Measurements from ENCODE around the gene DSTYK.

Gene DSTYK

GRCh38 chr1:205211169-205211838 lies at the start of gene DSTYK:
Gene DSTYK, minus strand, starts transcription at chr1:205211702. Its CDS starts 167 bp downstream, at chr1:205211535.
- DNase-seq: peak; percentile 96

GRCh38 chr1:205259998-205260397 lies 48.5 kb upstream of the DSTYK start:
- DNase-seq: no peak

- DNase-seq: no peak
Observed at GRCh38 chr1:205259324-205259832, 47.9 kb upstream of the DSTYK start.

GRCh38 chr1:205258719-205259118 lies 47.2 kb upstream of the DSTYK start:
- peak; percentile 80 for DNase-seq

- no peak for DNase-seq
Observed at GRCh38 chr1:205258261-205258691, 46.8 kb upstream of the DSTYK start.

GRCh38 chr1:205257735-205258134 lies 46.2 kb upstream of the DSTYK start:
- no peak for DNase-seq

GRCh38 chr1:205256951-205257625 lies 45.6 kb upstream of the DSTYK start:
- no peak for DNase-seq

GRCh38 chr1:205255941-205256780 lies 44.7 kb upstream of the DSTYK start:
- peak; percentile 95 for DNase-seq

GRCh38 chr1:205251576-205251975 lies 40.1 kb upstream of the DSTYK start:
- DNase-seq: no peak

GRCh38 chr1:205250699-205251098 lies 39.2 kb upstream of the DSTYK start:
- DNase-seq: no peak

GRCh38 chr1:205249651-205250050 lies 38.1 kb upstream of the DSTYK start:
- peak; percentile 56 for DNase-seq

- DNase-seq: peak; percentile 83
Observed at GRCh38 chr1:205248793-205249601, 37.5 kb upstream of the DSTYK start.

GRCh38 chr1:205247130-205247921 lies 35.8 kb upstream of the DSTYK start:
- peak; percentile 91 for DNase-seq

- DNase-seq: no peak
Observed at GRCh38 chr1:205246351-205247119, 35.0 kb upstream of the DSTYK start.

- no peak for DNase-seq
Observed at GRCh38 chr1:205245096-205245495, 33.6 kb upstream of the DSTYK start.

GRCh38 chr1:205244384-205244783 lies 32.9 kb upstream of the DSTYK start:
- DNase-seq: no peak

GRCh38 chr1:205243350-205244191 lies 32.1 kb upstream of the DSTYK start:
- DNase-seq: no peak

- DNase-seq: no peak
Observed at GRCh38 chr1:205241366-205242030, 30.0 kb upstream of the DSTYK start.

GRCh38 chr1:205240569-205240968 lies 29.1 kb upstream of the DSTYK start:
- no peak for DNase-seq
